Measurements from ENCODE around the gene PRM1.

Gene PRM1

GRCh38 chr16:11319529-11320146 is 38.5 kb upstream of the PRM1 start:
- no peak for DNase-seq
- H4K8ac ChIP-seq (ENCODE audit: low read length) = no peak overlapping the region
- no peak overlapping the region for H3K9ac ChIP-seq (ENCODE audit: low read length)
- no peak overlapping the region for H3K14ac ChIP-seq (ENCODE audit: low read length in 2 of 2)
- no peak overlapping the region for H2BK12ac ChIP-seq (ENCODE audit: low read length in 2 of 2)
- no peak overlapping the region for H2AFZ ChIP-seq (ENCODE audit: low read depth, low read length)
- H3K4me3 ChIP-seq (ENCODE audit: insufficient read depth in 1 of 2, low read depth in 1 of 2, low read length in 2 of 2) = no peak overlapping the region
- no peak overlapping the region for H3K18ac ChIP-seq (ENCODE audit: low read depth in 1 of 2, low read length in 2 of 2)
- H2BK15ac ChIP-seq (ENCODE audit: low read depth, poor library complexity, severe bottlenecking) = peak overlapping the region; percentile 29
- no peak overlapping the region for H2BK5ac ChIP-seq (ENCODE audit: low read depth, low read length, poor library complexity, severe bottlenecking)
- peaks cover 2% of the 10 kb centered on the region for H3K79me1 ChIP-seq (replicated peaks; ENCODE audit: low read length, poor library complexity, severe bottlenecking)
- no peak overlapping the region for H3K23ac ChIP-seq (ENCODE audit: low read length in 2 of 2)
- WGBS = 78% methylated on average over 7 of the region's 8 CpGs
- H4K91ac ChIP-seq (ENCODE audit: low read length) = no peak overlapping the region
- no peaks in the 10 kb centered on the region for H3K27me3 ChIP-seq (ENCODE audit: control insufficient read depth in 1 of 2, insufficient read depth in 1 of 2, low read length in 2 of 2)
- no peaks in the 10 kb centered on the region for H3K9me3 ChIP-seq (ENCODE audit: control insufficient read depth, low read length)
- no peak overlapping the region for H3K27ac ChIP-seq (ENCODE audit: low read length, poor library complexity, severe bottlenecking)
- H3K36me3 ChIP-seq (ENCODE audit: control insufficient read depth in 1 of 2, insufficient read depth in 2 of 2, low read depth in 1 of 2, low read length in 2 of 2) = no peaks in the 10 kb centered on the region
- H3K4me1 ChIP-seq (ENCODE audit: control insufficient read depth, insufficient read depth, low read depth, low read length) = peaks cover 32% of the 10 kb centered on the region
- no peak overlapping the region for H3K4ac ChIP-seq (ENCODE audit: low read depth in 1 of 2, low read length in 2 of 2)
- peak overlapping the region; percentile 97 for H2AK5ac ChIP-seq (ENCODE audit: low read length, severe bottlenecking)
- no peak overlapping the region for H3K4me2 ChIP-seq (ENCODE audit: low read length, poor library complexity, severe bottlenecking)
- H2BK120ac ChIP-seq (ENCODE audit: low read depth, low read length) = no peak overlapping the region

GRCh38 chr16:11318817-11319216 is 37.7 kb upstream of the PRM1 start:
- no peak for DNase-seq
- peaks cover 2% of the 10 kb centered on the region for H3K79me1 ChIP-seq (replicated peaks; ENCODE audit: low read length, poor library complexity, severe bottlenecking)
- peak overlapping the region; percentile 97 for H2AK5ac ChIP-seq (ENCODE audit: low read length, severe bottlenecking)
- no peak overlapping the region for H3K4ac ChIP-seq (ENCODE audit: low read depth in 1 of 2, low read length in 2 of 2)
- peak overlapping the region; percentile 29 for H2BK15ac ChIP-seq (ENCODE audit: low read depth, poor library complexity, severe bottlenecking)
- no peak overlapping the region for H3K4me2 ChIP-seq (ENCODE audit: low read length, poor library complexity, severe bottlenecking)
- H3K27ac ChIP-seq (ENCODE audit: low read length, poor library complexity, severe bottlenecking) = no peak overlapping the region
- no peak overlapping the region for H3K14ac ChIP-seq (ENCODE audit: low read length in 2 of 2)
- peak overlapping the region in 1 of 2 experiments; percentile 39 for H2BK12ac ChIP-seq (ENCODE audit: low read length in 2 of 2)
- H3K27me3 ChIP-seq (ENCODE audit: control insufficient read depth in 1 of 2, insufficient read depth in 1 of 2, low read length in 2 of 2) = no peaks in the 10 kb centered on the region
- H3K9ac ChIP-seq (ENCODE audit: low read length) = no peak overlapping the region
- peak overlapping the region; percentile 20 for H4K8ac ChIP-seq (ENCODE audit: low read length)
- H3K36me3 ChIP-seq (ENCODE audit: control insufficient read depth in 1 of 2, insufficient read depth in 2 of 2, low read depth in 1 of 2, low read length in 2 of 2) = no peaks in the 10 kb centered on the region
- WGBS = 96% methylated on average over 8 of the region's 8 CpGs
- H3K4me3 ChIP-seq (ENCODE audit: insufficient read depth in 1 of 2, low read depth in 1 of 2, low read length in 2 of 2) = no peak overlapping the region
- peaks cover 39% of the 10 kb centered on the region for H3K4me1 ChIP-seq (ENCODE audit: control insufficient read depth, insufficient read depth, low read depth, low read length)
- no peak overlapping the region for H2BK5ac ChIP-seq (ENCODE audit: low read depth, low read length, poor library complexity, severe bottlenecking)
- no peak overlapping the region for H3K18ac ChIP-seq (ENCODE audit: low read depth in 1 of 2, low read length in 2 of 2)
- peak overlapping the region; percentile 55 for H4K91ac ChIP-seq (ENCODE audit: low read length)
- no peak overlapping the region for H2BK120ac ChIP-seq (ENCODE audit: low read depth, low read length)
- H2AFZ ChIP-seq (ENCODE audit: low read depth, low read length) = no peak overlapping the region
- H3K9me3 ChIP-seq (ENCODE audit: control insufficient read depth, low read length) = no peaks in the 10 kb centered on the region
- H3K23ac ChIP-seq (ENCODE audit: low read length in 2 of 2) = no peak overlapping the region

DNA sequence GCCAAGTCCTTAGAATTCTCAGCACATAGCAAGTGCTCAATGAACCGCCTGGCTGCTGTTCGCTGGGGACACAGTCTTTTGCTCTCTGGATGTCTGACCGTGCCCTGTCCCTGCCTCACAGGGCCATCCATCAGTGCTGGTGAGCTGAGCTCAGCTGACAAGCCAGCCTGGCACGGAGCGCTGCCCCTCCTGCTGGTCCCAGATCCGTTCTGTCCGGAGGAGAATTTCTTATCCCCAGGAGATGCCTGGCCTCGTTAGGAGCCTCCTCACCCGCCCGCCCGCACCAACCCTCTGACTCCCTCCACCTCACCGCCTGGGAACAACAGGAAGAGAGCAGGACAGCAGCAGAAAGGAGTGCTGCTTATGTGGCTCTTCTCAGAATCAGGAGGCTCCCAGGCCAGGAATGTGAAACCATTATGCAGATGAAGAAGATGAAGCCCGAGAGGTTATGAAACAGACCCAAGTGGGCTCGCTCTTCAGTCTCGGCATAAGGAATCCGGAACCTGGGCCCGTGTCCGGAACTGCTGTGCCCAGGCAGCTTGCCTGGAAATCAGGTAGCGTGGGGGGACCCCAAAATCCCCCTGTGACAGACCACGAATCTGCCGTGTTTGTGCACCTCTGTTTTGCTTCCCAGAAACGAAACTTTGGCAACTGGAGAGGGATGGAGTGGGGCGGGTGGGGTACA is 35.3 kb upstream of the PRM1 start:
- H2BK120ac ChIP-seq (ENCODE audit: low read depth, low read length) = peak overlapping the region; percentile 9
- H3K36me3 ChIP-seq (ENCODE audit: control insufficient read depth in 1 of 2, insufficient read depth in 2 of 2, low read depth in 1 of 2, low read length in 2 of 2) = no peaks in the 10 kb centered on the region
- no peak overlapping the region for H3K9ac ChIP-seq (ENCODE audit: low read length)
- WGBS = 44% methylated on average over 20 of the region's 23 CpGs
- no peak overlapping the region for H3K4me3 ChIP-seq (ENCODE audit: insufficient read depth in 1 of 2, low read depth in 1 of 2, low read length in 2 of 2)
- H3K27ac ChIP-seq (ENCODE audit: low read length, poor library complexity, severe bottlenecking) = peak overlapping the region; percentile 91
- peak overlapping the region; percentile 98 for H2AK5ac ChIP-seq (ENCODE audit: low read length, severe bottlenecking)
- peaks cover 53% of the 10 kb centered on the region for H3K4me1 ChIP-seq (ENCODE audit: control insufficient read depth, insufficient read depth, low read depth, low read length)
- H3K18ac ChIP-seq (ENCODE audit: low read depth in 1 of 2, low read length in 2 of 2) = peak overlapping the region; percentile 40 to 86
- H2AFZ ChIP-seq (ENCODE audit: low read depth, low read length) = no peak overlapping the region
- H3K79me1 ChIP-seq (replicated peaks; ENCODE audit: low read length, poor library complexity, severe bottlenecking) = peaks cover 2% of the 10 kb centered on the region
- peak overlapping the region; percentile 87 for H2BK5ac ChIP-seq (ENCODE audit: low read depth, low read length, poor library complexity, severe bottlenecking)
- H3K9me3 ChIP-seq (ENCODE audit: control insufficient read depth, low read length) = no peaks in the 10 kb centered on the region
- peak; percentile 56 for DNase-seq
- H3K27me3 ChIP-seq (ENCODE audit: control insufficient read depth in 1 of 2, insufficient read depth in 1 of 2, low read length in 2 of 2) = no peaks in the 10 kb centered on the region
- H3K23ac ChIP-seq (ENCODE audit: low read length in 2 of 2) = no peak overlapping the region
- H4K8ac ChIP-seq (ENCODE audit: low read length) = peak overlapping the region; percentile 78
- peak overlapping the region; percentile 1 to 57 for H3K4ac ChIP-seq (ENCODE audit: low read depth in 1 of 2, low read length in 2 of 2)
- H2BK15ac ChIP-seq (ENCODE audit: low read depth, poor library complexity, severe bottlenecking) = peak overlapping the region; percentile 37
- H4K91ac ChIP-seq (ENCODE audit: low read length) = peak overlapping the region; percentile 92
- H3K4me2 ChIP-seq (ENCODE audit: low read length, poor library complexity, severe bottlenecking) = no peak overlapping the region
- H3K14ac ChIP-seq (ENCODE audit: low read length in 2 of 2) = peak overlapping the region in 1 of 2 experiments; percentile 31
- peak overlapping the region; percentile 22 to 57 for H2BK12ac ChIP-seq (ENCODE audit: low read length in 2 of 2)

- WGBS = 17% methylated on average over 13 of the region's 13 CpGs
- no peak overlapping the region for H2AFZ ChIP-seq (ENCODE audit: low read depth, low read length)
- peak; percentile 53 for DNase-seq
Measured at GRCh38 chr16:11315510-11315909, 34.4 kb upstream of the PRM1 start.

More at GRCh38 chr16:11315510-11315909, 34.4 kb upstream of the PRM1 start:
- Histone ChIP-seq H3K23ac (ENCODE audit: low read length in 2 of 2) (no peak overlapping the region), H3K18ac (ENCODE audit: low read depth in 1 of 2, low read length in 2 of 2) (peak overlapping the region; percentile 13 to 63), H3K4me1 (ENCODE audit: control insufficient read depth, insufficient read depth, low read depth, low read length) (peaks cover 56% of the 10 kb centered on the region), H3K4me3 (ENCODE audit: insufficient read depth in 1 of 2, low read depth in 1 of 2, low read length in 2 of 2) (no peak overlapping the region), H3K14ac (ENCODE audit: low read length in 2 of 2) (no peak overlapping the region), H3K27ac (ENCODE audit: low read length, poor library complexity, severe bottlenecking) (peak overlapping the region; percentile 91), H3K9ac (ENCODE audit: low read length) (no peak overlapping the region), H3K27me3 (ENCODE audit: control insufficient read depth in 1 of 2, insufficient read depth in 1 of 2, low read length in 2 of 2) (no peaks in the 10 kb centered on the region), H3K79me1 (replicated peaks; ENCODE audit: low read length, poor library complexity, severe bottlenecking) (peaks cover 2% of the 10 kb centered on the region), H2BK120ac (ENCODE audit: low read depth, low read length) (peak overlapping the region; percentile 9), H4K8ac (ENCODE audit: low read length) (peak overlapping the region; percentile 61), H3K4ac (ENCODE audit: low read depth in 1 of 2, low read length in 2 of 2) (no peak overlapping the region), H4K91ac (ENCODE audit: low read length) (peak overlapping the region; percentile 1), H2AK5ac (ENCODE audit: low read length, severe bottlenecking) (peak overlapping the region; percentile 86), H3K36me3 (ENCODE audit: control insufficient read depth in 1 of 2, insufficient read depth in 2 of 2, low read depth in 1 of 2, low read length in 2 of 2) (no peaks in the 10 kb centered on the region), H2BK12ac (ENCODE audit: low read length in 2 of 2) (peak overlapping the region; percentile 14 to 76), H2BK5ac (ENCODE audit: low read depth, low read length, poor library complexity, severe bottlenecking) (peak overlapping the region; percentile 87), H3K9me3 (ENCODE audit: control insufficient read depth, low read length) (no peaks in the 10 kb centered on the region), H3K4me2 (ENCODE audit: low read length, poor library complexity, severe bottlenecking) (peak overlapping the region; percentile 20), H2BK15ac (ENCODE audit: low read depth, poor library complexity, severe bottlenecking) (peak overlapping the region; percentile 49)

All from mesenchymal stem cell (in vitro differentiated cells and primary cell).